Retinal pigment epithelial cell (primary cell): ENCODE results near the gene RAB11FIP4.
"Not testable (repeated sequence)": the region's sequence is repeated elsewhere in the genome, so short reads cannot be mapped to it uniquely, and the experiment has no call there.

ENCODE experiments used
- DNase-seq: peaks from one replicate; pipeline ENCODE4 v3.0.0-alpha.2; 2010; ENCODE audit warnings: low read depth
- H3K4me3 ChIP-seq: 2 replicates; pipeline ENCODE4 v1.5.1; 2011; ENCODE audit warnings: mild to moderate bottlenecking, low read length, control low read depth, moderate library complexity
- TF ChIP-seq, protein P1 (sequence below): conservative IDR thresholded peaks from 2 replicates; pipeline ENCODE4 v1.5.1; 2011; ENCODE audit warnings: low read depth, low read length, control low read depth, inconsistent platforms

The RAB11FIP4 gene

DNA sequence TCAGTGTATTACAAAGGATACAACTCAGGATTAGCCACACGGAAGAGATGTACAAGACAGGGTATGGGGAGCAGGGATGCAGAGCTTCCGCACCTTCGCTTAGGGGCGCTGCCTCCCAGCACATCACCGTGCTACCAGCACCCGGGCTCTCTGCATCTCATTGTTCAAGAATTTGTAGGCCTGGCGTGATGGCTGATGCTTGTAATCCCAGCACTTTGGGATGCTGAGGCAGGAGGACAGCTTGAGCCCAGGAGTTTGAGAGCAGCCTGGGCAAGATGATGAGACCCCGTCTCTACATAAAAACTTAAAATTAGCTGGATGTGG is 43.2 kb downstream of the RAB11FIP4 start:
- DNase-seq = no peak
- TF ChIP-seq, protein P1, sequence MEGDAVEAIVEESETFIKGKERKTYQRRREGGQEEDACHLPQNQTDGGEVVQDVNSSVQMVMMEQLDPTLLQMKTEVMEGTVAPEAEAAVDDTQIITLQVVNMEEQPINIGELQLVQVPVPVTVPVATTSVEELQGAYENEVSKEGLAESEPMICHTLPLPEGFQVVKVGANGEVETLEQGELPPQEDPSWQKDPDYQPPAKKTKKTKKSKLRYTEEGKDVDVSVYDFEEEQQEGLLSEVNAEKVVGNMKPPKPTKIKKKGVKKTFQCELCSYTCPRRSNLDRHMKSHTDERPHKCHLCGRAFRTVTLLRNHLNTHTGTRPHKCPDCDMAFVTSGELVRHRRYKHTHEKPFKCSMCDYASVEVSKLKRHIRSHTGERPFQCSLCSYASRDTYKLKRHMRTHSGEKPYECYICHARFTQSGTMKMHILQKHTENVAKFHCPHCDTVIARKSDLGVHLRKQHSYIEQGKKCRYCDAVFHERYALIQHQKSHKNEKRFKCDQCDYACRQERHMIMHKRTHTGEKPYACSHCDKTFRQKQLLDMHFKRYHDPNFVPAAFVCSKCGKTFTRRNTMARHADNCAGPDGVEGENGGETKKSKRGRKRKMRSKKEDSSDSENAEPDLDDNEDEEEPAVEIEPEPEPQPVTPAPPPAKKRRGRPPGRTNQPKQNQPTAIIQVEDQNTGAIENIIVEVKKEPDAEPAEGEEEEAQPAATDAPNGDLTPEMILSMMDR = no peak
- H3K4me3 ChIP-seq = no peak overlapping the region

DNA sequence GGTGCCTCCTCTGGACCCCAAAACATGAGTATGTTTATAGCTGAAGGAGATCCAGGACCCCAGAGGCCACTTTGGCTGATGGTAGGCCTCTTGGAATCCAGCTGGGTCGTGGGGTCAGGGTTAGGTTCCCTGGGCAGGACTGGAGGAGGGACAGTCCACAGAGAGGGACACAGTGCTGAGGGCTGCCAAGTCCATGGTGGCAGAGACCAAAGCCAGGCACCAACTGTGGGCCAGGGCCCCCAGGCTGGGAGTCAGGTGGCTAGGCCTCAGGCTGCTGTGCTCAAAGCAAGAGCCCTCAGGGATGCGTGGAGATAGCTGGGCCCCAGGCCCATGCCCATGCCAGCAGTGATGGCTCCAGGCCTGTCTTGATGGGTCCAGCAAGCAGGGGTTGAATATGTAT is 44.1 kb downstream of the RAB11FIP4 start:
- TF ChIP-seq, protein P1 = no peak
- no peak for DNase-seq
- no peak overlapping the region for H3K4me3 ChIP-seq

DNA sequence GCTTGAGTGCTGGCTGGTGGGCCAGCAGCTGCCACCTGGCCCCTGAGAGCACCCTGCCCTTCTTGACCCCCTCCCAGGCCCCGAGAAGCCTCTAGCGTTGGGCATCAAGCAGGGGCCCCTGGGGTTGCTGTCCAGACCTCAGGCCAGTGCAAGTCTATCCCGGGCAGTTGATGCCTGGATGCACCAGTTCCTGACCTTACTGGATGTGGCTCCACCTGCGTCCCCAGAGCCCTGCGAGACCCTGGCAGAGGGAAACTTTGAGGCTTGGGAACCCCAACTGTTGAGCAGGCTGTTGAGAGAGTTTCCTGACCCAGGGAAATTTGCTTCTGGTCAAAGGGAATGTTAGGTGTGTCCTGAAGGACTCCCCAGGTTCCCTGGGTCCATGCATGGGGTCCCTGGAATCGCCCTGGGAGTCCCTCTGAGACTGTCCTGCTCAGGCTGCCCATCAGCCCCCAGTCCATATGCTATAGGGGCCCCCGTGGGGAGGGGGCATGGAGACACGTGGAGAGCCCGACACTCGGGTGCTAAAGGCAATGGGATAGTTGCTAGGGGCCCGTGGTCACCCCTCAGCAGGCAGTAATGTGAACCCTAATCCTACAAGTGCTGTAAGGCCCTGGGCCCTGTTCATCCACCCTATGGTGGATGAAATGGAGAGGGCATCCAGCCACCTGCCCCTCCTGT is 46.4 kb downstream of the RAB11FIP4 start:
- no peak overlapping the region for H3K4me3 ChIP-seq
- DNase-seq = no peak
- TF ChIP-seq, protein P1 = no peak

- no peak overlapping the region for H3K4me3 ChIP-seq
- DNase-seq = no peak
- TF ChIP-seq, protein P1 = no peak
These were observed 48.2 kb downstream of the RAB11FIP4 start for GRCh38 chr17:31439716-31440115.

- DNase-seq = no peak
- TF ChIP-seq, protein P1 = no peak
- no peak overlapping the region for H3K4me3 ChIP-seq
These were observed 50.8 kb downstream of the RAB11FIP4 start for GRCh38 chr17:31442276-31442675.

- H3K4me3 ChIP-seq, DNase-seq: not testable (repeated sequence)
These were observed 51.4 kb downstream of the RAB11FIP4 start for GRCh38 chr17:31442856-31443255.

DNA sequence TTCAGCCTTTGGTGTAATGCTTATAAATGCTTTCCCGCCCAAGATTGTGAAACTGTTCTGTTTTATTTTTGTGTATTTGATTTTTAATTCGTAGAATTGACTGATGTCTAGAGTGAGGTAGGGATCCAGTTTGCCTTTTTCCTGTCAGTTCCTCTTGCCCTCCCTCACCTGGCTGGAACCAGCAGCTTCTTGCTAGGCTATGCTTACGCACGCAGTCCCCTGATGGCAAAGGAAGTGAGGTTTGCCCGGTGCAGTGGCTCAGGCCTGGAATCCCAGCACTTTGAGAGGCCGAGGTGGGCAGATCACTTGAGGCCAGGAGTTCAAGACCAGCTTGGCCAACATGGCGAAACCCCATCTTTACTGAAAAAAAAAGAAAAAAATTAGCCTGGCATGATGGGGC is 51.9 kb downstream of the RAB11FIP4 start:
- DNase-seq = no peak
- TF ChIP-seq, protein P1 = no peak
- H3K4me3 ChIP-seq = no peak overlapping the region

DNA sequence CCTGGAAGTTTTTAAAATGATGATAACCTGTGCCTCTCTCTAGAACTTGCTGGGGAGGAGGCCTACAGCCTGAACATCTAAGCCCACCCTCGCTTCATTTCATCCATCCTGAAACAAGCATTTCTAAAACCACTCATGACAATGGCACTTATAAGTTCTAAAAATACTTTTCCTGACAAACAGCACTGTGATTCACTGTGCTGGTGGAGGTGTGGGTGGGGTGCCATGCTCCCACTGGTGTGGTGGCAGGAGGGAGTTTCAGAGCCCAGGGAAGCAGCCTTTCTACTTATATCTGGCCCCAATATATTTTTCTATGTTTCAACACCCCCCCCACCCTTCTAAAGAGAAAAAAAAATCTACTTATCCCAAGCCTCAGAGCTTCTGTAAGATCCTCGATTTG is 52.6 kb downstream of the RAB11FIP4 start:
- H3K4me3 ChIP-seq = no peak overlapping the region
- TF ChIP-seq, protein P1 = no peak
- no peak for DNase-seq
